Erythroblast (primary cell): ENCODE measurements around the gene KCNN4.

Experiments used
- GATA1 ChIP-seq: IDR thresholded peaks from 2 replicates; pipeline ENCODE4 v1.6.1; 2011; ENCODE audit warnings: low read depth, mild to moderate bottlenecking, control low read depth, low read length, moderate library complexity
- POLR2A ChIP-seq: IDR thresholded peaks from 2 replicates; pipeline ENCODE4 v1.6.1; 2011; ENCODE audit warnings: mild to moderate bottlenecking, low read length

GRCh38 chr19:43807651-43808050 is 26.9 kb upstream of the KCNN4 start:
- TF ChIP-seq POLR2A (no peak), GATA1 (no peak)
